Activated T-helper 1 cell treated with Interleukin-2 at 50 U/mL for 16 hours (primary cell): ENCODE results near the gene PROX2.
A peak's percentile ranks its signal among the peaks of the same experiment; 100 is the strongest.

Experiments used
- DNase-seq: peaks from one replicate; pipeline ENCODE4 v3.0.0-alpha.2; 2020; ENCODE audit warnings: low read depth

Gene PROX2

DNA sequence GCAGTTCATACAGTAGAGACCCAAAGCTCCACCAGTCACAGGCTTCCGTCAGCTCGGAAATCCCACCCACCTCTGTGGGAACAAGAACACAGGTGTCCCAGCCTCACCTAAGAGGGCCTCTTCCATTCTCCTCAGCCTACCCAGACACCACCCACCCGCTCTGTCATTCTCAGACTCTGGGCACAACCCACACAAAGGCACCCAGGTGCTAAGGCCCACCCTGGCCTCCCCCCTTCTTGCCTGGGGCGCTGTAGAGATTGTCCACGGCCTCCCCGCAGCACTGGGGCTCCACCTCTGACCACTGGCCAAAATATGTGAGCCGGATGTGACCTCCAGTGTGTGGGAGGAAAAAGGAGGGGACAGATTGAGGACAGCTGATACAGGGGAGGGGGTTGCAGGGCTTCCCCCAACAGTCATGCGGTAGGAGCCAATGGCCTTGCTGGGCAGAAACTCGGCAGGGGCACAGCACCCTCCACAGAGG lies 33.0 kb upstream of the PROX2 start:
- DNase-seq, result no peak

DNA sequence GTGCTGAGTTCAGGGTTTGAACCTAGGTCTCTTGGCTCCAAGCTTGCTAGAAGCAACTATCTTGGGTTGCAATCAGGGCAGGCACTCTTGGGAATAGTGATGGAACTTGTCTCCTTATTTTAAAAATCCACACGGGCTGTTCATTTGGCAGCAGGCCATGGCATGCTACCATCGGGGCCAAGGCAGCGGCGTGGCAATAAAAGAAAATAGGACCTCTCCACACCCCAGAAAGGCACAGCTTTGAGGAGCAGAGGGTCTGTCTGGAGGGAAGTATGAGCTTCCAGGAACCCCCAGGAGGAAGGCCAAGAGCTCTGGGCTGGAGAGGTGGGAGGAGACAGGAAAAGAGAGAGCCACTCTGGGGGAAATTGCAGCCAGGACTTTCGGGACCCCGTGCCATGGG lies 31.8 kb upstream of the PROX2 start:
- no peak for DNase-seq

DNA sequence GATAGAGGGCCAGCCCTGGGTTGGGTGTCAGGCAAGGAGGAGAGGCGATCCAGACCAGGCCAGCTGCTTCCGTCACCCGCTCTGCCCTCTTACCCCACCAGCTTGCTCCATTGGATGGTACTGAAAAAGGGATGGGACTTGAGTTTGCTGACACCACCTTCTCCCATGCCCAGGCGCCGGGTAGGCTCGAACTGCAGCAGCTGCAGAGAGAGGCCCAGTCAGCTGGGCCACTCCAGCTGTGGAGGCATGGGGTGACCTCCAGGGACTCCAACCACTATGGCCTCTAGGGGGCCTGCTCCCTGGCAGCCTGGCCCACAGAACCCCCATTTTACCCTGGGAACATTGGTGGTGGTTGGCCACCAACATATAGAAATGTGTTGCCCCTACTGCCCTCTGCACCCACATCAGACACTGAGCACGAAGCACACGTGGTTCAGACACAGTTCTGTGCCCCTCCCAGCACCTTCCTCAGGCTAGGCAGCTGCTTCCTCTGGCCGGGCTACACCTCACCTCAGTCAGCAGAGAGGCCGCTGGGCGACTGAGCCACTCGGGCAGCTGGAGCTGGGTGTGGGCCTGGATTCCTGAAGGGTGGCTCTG lies 31.1 kb upstream of the PROX2 start:
- no peak for DNase-seq

DNA sequence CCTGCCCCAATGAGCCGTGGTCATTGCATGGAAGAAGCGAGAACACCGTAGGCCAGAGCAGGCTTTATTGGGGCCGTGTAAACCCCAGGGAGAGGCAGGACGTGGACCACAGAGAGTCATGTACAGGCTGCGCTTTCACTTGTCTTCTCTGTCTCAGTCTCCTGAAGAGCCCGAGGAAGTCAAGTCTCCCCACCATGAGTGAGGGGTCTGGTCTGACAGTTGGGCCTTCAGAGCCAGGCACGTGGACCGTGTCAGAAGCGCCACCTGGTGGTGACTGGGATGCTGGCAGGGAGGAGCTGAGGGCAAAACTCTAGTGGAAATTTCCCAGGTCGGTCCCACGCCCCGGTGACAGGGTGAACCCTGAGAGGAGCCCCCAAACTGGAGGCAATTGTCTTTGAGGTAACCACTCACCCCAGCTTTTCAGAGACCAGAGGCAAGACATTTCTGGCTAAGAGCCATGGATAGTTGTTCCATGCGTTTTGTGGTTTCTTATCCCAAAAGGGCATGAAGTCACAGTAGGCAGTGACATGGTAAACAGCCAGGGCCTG lies 29.7 kb upstream of the PROX2 start:
- DNase-seq, result peak; percentile 59

DNA sequence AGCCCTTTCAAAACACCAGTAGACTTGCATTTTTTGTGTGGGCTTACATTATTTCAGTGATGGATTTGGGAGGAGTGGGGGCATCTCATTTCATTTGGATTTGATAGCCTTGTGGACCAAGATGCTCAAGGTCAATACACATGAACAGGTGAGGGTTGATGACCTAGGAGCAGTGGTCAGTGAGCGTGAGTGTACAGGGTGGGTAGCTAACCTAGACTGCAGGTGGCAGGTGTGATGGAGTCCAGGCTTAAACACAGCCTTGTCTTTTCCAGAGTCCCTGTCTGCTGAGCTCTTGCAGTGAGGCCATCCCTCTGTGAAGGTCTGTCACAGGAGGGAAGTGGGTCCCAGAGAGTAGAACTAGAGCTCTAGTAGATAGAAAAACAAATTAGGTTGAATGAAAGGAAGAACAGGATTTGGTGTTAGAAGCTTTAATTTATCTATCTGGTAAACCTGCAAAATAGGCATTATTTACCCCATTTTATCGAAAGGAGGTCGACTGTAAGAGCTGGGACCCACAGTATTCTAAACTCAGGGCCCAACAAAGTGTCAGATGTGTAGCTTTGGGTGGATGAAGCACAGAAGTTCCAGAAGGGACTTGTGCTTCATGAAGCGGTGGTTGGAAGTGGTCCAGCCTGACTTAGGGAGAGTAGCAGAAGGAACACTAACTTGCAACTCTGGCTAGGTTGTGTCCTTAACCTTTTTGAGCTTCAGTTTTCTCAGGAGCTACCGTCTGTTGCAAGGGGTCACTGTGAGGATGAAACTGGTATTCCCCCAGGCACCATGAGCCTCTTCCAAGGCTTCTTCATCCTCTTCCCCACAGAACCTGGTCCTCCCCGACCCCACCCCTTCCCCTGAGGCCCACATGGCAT lies 28.9 kb upstream of the PROX2 start:
- DNase-seq, result no peak

DNA sequence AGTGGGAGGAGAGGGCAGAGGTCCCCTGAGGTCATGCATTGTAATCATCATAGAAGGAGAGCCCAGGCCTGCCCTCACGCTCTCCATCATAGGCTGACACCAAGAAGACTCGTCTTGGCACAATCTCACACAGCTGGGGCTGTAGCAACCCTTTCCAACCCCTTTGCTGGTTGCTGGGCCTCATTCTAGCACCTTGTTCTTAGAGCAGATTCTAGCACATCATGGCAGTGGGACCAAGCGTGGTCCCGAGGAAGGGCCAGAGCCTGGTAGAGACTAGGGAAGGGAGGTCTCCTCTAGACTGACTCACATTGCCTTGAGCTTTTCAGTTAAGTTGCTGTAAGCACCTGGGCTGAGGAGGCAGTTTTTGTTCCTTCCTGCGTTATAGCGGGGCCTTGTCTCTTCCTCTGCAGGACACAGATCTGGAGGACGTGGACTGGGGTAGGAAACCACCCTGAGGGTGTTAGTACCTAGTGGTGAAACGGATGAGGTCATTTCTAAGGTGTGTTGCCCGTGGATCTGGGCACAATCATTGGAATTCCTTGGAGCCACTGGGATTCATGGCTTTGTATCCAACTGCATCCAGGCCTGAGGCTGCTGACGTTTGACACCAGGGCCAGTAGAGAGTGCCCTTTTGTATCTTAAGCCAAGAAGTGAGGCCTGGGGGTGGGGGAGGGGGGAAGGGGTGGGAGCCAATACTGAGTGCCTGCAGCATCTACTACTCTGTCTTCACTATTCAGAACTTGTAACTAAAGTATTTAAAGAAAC lies 27.2 kb upstream of the PROX2 start:
- DNase-seq, result no peak

DNA sequence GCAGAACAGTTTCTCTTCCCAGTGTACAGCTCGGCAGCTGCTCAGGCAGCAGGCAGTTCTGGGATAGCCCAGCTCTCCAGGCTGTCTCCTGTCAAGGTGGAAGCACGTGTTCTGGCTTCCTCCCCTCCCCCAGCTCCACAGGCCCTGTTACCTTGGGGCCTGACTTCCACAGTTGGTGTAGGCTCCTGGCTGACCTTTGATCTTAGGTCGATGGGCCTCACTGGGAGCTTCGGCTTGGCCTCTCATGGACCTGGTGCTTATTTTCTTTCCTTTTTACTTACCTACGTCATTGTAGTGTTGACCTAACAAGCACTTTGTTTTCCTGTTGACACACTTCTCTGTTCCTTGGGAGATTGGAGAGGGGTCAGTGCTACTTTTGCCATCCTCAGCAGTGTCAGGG lies 22.7 kb upstream of the PROX2 start:
- DNase-seq, result no peak

DNA sequence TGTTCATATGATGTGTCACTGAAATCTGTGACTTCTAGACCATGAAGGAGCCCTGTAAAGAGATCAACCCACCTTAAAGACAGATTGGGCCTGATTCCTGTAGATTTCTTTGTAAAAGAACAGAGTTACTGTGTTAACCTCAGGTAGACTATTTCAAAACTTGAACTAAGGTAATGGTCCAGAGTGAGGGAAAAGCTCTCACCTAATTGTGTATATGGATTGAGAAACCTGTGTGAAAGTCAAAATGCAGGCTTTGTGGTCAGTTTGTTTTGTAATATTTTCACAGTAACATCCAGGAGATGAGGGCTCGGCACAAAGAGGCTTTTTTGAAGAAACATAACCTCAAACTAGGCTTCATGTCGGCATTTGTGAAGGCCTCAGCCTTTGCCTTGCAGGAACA lies 22.1 kb upstream of the PROX2 start:
- DNase-seq, result no peak

DNA sequence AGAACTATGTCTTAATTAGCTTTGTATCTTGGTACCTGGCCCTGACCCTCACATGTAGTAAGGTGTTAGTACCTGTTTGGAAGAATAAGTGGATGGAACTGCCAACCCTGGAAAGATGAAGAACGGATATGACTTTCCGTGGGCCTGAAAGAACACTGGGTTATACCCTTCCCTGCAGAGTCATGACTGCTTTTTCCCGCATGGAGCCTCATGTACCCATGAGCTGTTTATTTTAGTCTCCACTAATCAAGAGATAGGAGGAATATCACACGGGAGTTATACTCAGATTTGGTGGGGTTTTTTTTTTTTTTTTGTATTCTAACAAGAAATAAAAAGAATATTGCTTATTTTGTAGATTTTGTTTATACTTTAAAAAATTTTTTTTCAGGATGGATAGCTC lies 21.7 kb upstream of the PROX2 start:
- no peak for DNase-seq

DNA sequence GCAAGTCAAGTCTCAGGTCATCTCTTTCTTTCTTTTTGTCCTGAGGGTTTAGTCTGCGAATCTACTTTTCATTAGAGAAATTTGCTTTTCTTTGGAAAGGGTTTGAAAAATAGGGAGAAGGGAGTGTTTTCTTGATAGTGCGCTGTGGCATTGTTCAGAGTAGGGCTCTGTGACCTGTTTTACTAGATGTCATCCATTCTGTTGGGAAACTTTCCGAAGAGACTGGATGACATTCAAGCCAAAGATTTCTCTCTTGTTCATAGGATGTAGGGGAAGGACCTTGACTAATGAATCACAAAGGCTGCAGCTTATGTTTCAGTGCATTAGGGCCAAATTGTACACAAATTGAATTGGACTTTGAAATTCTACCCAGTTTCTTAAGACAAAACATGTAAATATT lies 20.5 kb upstream of the PROX2 start:
- DNase-seq, result no peak

DNA sequence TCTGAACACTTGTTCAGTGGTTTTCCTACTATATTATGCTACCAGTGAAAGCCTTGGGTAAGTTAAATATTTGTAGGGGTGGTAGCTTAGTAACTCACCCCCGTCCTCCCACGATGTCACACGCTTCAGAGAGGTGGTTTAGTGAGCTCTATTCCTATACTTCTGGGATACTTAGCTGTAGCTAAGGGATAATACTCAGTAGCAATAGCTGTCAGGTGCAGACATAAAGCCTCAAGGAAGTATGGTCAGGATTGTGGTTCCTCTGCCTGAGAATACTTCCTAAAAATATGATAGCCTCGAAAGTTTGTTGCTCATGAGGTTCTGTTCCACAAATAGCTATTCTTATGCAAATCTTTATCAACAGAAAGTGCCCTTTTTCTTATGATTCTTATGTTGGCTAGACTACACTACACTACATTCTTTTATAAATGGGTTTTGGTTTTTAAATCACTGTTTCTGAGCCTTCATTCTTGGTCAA lies 17.7 kb upstream of the PROX2 start:
- DNase-seq, result no peak

DNA sequence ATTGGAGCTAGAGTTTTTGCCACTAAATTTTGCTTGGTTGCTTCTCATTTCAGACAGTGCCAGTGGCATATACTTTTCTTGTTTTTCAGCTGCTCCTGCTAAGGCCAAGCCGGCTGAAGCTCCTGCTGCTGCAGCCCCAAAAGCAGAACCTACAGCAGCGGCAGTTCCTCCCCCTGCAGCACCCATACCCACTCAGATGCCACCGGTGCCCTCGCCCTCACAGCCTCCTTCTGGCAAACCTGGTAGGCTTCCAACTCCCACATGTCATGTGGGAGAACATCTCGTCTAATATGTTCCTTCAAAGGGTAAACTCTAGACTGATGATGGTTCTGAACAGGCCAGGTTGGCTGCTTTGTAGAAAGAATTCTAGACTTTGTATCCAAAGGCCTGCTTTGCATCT lies 16.8 kb upstream of the PROX2 start:
- no peak for DNase-seq

DNA sequence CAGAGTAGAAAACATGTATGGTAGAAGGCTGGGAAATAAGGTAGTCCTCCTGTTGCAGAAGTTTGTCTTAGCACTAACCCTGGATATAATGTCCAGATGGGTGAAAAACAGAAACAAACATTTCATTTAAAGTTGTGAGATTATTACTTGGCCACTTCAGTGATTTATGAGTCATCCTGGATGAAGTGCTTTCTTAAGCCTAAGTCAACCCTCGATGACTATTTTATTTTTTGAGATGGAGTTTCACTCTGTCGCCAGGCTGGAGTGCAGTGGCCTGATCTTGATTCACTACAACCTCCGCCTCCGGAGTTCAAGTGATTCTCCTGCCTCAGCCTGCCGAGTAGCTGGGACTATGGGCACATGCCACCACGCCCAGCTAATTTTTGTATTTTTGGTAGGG lies 15.9 kb upstream of the PROX2 start:
- DNase-seq, result no peak

DNA sequence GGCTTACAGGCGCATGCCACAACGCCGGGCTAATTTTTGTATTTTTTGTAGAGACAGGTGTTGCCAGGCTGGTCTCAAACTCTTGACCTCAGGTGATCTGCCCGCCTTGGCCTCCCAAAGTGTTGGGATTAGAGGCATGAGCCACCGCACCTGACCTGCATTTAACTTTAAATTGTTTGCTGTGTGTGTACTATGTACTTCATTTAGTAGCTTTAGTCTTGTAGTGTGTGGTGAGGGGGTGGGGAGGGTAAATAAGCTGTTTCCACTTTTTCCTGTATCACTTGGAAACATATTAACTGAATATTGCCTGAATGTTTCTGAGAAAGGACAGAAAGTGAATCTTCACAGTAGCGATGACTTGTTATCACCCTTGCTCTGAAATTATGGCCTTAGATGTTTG lies 14.3 kb upstream of the PROX2 start:
- DNase-seq, result no peak

DNA sequence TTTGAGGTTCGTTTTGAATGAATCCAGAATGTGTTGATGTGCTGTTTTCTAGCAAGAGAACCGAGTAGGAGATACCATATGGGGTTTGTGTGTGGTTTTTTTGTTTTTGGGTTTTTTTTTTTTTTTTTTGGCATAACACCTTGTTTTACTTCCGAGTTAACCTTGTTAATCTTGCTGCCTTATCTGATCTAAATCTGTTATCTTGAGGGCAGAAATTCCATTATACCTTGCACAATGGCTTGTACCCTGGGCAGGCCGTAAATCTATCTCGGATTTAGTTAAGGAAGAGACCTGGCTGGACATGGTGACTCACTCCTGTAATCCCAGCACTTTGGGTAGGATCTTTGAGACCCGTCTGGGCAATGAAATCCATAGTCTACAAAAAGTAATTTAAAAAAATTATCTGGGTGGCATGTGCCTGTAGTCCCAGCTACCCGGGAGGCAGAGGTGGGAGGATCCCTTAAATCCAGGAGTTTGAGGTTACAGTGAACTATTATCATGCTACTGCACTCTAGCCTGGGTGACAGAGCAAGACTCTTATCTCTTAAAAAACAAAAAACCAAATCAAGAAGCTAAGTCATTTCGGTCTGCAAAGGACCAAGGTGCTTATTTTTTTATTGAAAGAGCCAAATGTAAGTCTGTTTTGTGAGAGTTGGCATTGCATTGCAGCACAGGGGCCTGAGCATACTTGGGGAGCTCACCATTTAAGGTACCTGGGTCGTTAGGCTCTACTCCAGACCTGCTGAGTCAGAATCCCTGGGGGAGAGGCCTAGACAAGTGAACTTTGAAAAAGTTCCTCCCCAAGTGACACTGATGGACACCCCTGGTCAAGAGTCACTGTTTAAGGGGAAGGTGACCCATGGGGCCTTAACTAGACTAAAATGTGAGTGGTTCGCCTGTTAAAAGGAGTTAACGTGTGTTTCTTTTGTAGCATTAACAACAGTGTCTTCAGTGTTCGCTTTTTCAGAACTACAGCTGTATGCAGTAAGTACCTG lies 12.5 kb upstream of the PROX2 start:
- DNase-seq, result no peak

DNA sequence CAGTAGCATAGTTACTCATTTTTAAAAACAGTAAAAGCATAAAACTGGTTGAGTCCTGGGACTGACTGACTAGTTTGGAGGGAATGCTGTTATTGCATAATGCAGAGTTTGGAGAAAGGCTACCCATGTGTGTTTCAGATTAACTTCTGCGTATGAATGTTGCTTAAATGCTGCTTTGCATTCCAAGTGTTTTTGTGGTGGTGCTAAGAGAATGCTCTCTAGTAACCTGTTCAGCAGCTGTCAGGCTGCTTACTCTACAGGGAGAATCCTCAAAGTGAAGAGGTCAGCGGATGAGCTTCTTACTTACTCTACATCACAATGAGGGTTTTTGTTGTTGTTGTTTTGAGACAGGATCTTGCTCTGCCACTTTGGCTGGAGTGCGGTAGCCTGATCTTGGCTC lies 10.1 kb upstream of the PROX2 start:
- no peak for DNase-seq

DNA sequence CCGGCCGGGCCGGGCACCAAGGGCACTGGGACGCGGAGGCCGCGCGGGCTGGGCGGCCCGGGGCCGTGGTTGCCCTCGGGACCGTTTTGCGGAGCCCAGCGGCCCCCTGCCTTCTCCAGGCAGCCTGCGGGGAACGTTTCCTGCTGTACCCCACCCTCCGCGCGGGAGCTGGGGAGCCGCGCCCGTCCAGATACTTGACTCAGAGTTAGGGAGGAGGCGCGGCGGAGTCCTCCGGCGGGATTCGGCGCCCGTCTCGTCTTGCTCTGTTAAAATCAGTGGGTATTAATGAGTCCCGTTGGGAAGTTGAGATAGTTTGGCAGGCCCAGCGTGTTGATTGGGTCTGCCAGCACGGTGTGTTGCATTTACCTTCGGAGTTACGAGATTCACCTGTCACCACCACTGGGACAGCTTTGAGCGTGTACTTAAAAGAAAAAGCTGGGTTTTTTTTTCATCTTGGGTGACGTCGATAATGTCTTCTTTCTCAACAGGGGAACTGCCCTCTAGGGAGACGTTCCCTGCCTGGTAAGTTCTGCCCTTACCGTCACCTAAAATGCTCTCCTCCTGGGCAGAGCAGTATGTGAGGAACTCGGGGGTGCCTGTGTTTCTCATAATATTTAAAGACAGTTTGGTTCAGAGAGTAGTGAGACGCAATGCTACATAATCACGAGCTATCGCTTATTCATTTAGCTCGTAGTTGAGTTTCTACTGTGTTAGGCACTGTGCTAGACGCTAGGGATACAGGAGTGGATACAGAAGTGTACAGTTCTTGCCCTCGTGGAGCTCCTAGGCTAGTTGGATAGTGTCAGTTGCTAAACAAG lies 6.4 kb upstream of the PROX2 start:
- peak; percentile 32 for DNase-seq

DNA sequence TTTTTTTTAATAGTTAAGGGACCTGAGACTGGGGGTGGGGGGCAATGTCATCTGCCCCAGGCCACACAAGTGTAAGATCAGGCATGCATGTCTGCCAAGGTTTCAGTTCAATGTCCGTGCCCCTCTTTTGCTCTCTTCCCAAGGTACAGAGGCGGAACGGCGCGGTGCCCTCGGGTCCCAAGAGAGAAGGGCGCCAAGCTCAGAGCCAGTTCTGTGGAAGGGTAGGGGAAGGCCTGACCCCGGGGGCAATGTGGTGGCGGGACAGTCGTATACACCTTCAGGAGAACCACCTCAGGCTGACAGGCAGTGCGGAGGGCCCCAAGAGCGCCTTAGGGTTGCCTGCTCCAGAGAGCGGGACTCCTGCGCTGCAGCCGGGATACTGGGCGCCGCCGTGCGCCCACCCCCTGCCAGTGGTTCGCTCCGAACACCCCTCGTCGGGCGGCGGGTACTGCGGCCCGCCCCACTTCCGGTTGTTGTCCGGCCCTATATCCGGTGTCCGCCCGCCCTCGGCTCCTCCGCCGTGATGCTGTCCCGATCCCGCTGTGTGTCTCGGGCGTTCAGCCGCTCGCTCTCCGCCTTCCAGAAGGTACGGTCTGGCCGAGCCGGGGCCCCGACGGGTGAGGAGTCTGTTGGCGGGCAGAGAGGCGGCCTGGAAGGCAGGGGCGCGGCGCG lies 5.6 kb upstream of the PROX2 start, which contains the start of gene DLST:
Gene DLST (plus strand): TSS at position 486 of the 672 bp plus-strand sequence. CDS start 38 bp downstream, at position 524.
- peak; percentile 80 for DNase-seq

DNA sequence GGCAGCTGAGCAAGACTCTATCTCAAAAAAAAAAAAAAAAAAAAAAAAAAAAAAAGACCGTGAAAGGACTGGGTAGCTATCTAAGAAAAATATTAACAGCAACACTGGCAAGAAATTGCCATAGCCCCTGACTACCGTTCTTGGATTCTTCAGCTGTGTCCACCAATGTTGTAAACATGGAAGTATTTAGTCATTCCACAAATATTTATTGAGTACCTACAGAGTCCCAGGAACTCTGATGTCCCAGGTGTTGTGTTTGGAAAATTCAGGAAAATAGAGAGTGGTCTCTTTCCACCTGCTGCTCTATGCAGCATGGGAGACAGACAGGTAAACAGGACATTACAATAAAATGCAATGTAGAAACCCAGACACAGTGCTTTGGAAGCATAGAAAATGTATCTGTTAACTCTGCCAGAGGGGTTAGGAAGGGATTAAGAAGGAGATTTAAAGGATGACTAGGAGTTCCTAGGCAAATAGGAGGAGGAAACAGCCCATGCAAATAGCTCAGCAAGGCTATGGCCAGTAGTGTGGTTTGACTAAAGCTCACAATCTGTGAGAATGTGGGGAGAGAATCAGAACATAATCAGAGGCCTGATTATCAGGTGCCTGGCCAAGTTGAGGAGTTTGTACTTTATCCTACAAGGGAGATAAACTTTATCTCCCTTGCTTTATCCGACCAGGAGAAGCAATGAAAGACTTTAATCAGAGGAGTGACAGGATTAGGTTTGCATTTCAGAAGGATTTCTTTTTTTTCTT lies 3.7 kb upstream of the PROX2 start:
- no peak for DNase-seq
